Activated CD4-positive, alpha-beta memory T cell treated with anti-CD3 and anti-CD28 coated beads for 36 hours (primary cell): ENCODE results near the gene STIM2. TPM values are rescaled to one million over a fixed set of nuclear protein-coding genes. Genes with fewer than 3 reads are reported as not detected.
A peak's percentile ranks its signal among the peaks of the same experiment; 100 is the strongest.
"Not testable (repeated sequence)": the region's sequence is repeated elsewhere in the genome, so short reads cannot be mapped to it uniquely, and the experiment has no call there.

Experiments
- CTCF ChIA-PET: fragments of 350-600 bp; sonication (Branson Sonifier 250); formaldehyde crosslinking; loops from one replicate; lab custom pipeline; 2021; ENCODE audit warnings: antibody characterized with exemption, inconsistent platforms; lab: Charles Lee
- POLR2A ChIA-PET: fragments of 350-600 bp; sonication (Branson Sonifier 250); formaldehyde crosslinking; loops from one replicate; lab custom pipeline; 2021; ENCODE audit warnings: antibody characterized with exemption; lab: Charles Lee
- DNase-seq: peaks from one replicate; pipeline ENCODE4 v3.0.0-alpha.2; 2020
- H3K27ac Mint-ChIP-seq: one replicate; pipeline ENCODE4 v1.8.0; 2021; ENCODE audit warnings: mixed read lengths
- H3K27me3 Mint-ChIP-seq: one replicate; pipeline ENCODE4 v1.8.0; 2021; ENCODE audit warnings: mixed read lengths
- H3K36me3 Mint-ChIP-seq: one replicate; pipeline ENCODE4 v1.8.0; 2021; ENCODE audit warnings: mixed read lengths
- H3K4me1 Mint-ChIP-seq: one replicate; pipeline ENCODE4 v1.8.0; 2021; ENCODE audit warnings: low read depth, mixed read lengths
- H3K4me3 Mint-ChIP-seq: one replicate; pipeline ENCODE4 v1.8.0; 2021; ENCODE audit warnings: mild to moderate bottlenecking, mixed read lengths
- H3K9me3 Mint-ChIP-seq: one replicate; pipeline ENCODE4 v1.8.0; 2021; ENCODE audit warnings: mixed read lengths
- intact Hi-C: fragments of 100-400 bp; cut with micrococcal nuclease; formaldehyde crosslinking; loops from one replicate; pipeline ENCODE4 v1.15.1; 2023
- total RNA-seq, 2 experiments: library from RNA; stranded (reverse); gene quantifications; one replicate each; pipeline ENCODE4 v1.2.3, GENCODE V29; 2021

STIM2 gene
- total RNA-seq: 10 to 100 TPM; 37.8 to 40.6 TPM

DNA sequence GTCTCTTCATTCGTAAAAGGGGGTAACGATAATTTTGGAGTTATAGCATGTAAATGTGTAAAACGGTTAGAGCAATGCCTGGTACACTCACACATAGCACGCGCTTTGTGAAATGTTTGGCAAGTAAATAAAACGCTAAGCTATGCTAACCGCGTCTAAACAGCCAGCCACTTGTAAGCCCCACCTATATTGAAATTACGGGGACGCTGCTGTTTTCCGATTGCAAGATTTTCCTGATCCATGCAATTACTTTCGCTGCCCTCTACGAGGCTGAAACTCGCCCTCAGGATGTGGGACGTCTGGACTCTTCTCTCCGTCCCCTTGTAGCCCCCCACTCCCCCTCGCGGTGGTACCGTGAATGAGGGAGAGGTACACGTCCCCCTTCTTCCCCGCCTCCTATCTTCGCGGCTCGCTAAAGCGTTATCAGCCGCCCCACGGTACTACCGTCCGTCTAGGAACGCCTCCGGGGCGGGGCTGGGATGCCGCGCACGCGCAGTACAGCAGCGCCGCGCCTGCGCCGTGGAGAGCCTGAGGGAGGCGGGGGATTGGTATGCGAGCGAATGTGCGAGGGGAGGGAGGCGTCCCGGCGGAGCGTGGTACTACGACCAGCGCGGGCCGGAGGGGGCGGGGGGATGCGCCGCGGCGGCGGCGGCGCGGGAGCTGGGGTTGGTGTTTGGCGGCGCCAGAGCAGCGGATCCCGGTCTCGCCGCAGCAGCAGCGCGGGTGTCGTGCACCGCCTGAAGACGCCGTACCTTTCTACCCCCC, at the start of gene STIM2:
STIM2 (plus strand) TSS at position 685 of the 765 bp plus-strand sequence.
- POLR2A ChIA-PET: interaction anchor here (0.6 to 4.3 kb wide), 15 partner anchors 13 to 663 kb away, joined by 3 to 72 read pairs (median 5); partner anchors contain the start of genes RBPJ and TBC1D19
- no peaks in the 10 kb centered on the region for H3K27me3 Mint-ChIP-seq
- intact Hi-C loops: loop anchor here (1.0 to 10.0 kb wide), 6 partner anchors 114 to 1626 kb away; partner anchors contain the start of genes PI4K2B and SMIM20

DNA sequence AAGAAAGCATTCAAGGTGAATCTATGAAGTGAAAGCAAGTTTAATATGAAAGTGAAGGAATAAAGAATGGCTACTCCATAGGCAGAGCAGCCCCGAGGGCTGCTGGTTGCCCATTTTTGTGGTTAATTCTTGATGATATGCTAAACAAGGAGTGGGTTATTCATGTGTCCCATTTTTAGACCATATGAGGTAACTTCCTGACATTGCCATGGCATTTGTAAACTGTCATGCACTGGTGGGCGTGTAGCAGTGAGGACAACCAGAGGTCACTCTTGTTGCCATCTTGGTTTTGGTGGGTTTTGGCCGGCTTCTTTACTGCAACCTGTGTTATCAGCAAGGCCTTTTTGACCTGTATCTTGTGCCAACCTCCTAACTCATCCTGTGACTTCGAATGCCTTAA, 49.1 kb upstream of the STIM2 start:
- DNase-seq, intact Hi-C loops, H3K36me3 Mint-ChIP-seq, POLR2A ChIA-PET, H3K27me3 Mint-ChIP-seq, H3K9me3 Mint-ChIP-seq, CTCF ChIA-PET, H3K4me3 Mint-ChIP-seq, H3K27ac Mint-ChIP-seq: not testable (repeated sequence)
- peaks cover 12% of the 10 kb centered on the region for H3K4me1 Mint-ChIP-seq

More for the DNA sequence above, at the start of gene STIM2:
- CTCF ChIA-PET: interaction anchor here (0.7 to 3.3 kb wide), 9 partner anchors 13 to 152 kb away, joined by 3 to 25 read pairs (median 5); no protein-coding TSS in a partner anchor
- Mint-ChIP-seq H3K27ac (peak within 1 kb of the TSS; percentile 94), H3K9me3 (no peaks in the 10 kb centered on the region), H3K36me3 (peaks cover 2% of the 10 kb centered on the region), H3K4me3 (peak within 1 kb of the TSS; percentile 99), H3K4me1 (peaks cover 44% of the 10 kb centered on the region)
- peak; percentile 99 for DNase-seq

DNA sequence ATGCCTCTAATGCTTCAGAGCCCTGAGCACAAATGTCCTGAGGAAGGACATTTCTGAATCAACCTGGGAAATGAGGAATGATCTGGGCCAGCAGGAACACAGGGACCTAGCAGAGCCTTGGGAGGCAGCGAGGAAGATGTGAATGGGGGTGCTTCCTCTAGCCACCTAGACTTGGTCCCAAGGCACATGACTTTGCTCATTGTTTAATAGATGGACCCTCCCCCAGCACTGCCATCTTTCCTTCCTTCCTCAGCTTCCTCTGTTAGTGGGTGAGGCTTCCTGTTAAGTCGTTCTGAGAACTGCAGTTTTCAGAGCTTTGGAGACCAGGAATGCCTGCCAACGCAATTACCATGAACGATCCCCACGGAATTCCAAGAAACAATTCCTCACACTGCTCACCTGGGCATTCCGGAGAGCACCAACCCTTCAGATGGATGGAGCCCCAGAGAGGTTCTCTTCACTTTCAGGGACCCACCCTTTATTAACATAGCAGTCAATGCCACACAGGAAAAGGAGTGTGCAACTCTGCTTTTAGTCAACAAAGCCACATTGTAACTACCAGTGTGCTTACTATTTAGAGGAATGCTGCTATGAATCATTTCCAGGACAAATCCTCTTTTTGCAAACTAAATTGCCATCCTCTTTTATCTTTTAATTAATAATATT, 48.5 kb upstream of the STIM2 start:
- H3K27ac Mint-ChIP-seq: peak overlapping the region; percentile 32
- H3K27me3 Mint-ChIP-seq: no peaks in the 10 kb centered on the region
- peaks cover 12% of the 10 kb centered on the region for H3K4me1 Mint-ChIP-seq
- peaks cover 8% of the 10 kb centered on the region for H3K9me3 Mint-ChIP-seq
- POLR2A ChIA-PET: no interaction called here
- DNase-seq: no peak
- CTCF ChIA-PET: no interaction called here
- H3K4me3 Mint-ChIP-seq: no peak overlapping the region
- intact Hi-C loops: no loop called here
- H3K36me3 Mint-ChIP-seq: no peaks in the 10 kb centered on the region

DNA sequence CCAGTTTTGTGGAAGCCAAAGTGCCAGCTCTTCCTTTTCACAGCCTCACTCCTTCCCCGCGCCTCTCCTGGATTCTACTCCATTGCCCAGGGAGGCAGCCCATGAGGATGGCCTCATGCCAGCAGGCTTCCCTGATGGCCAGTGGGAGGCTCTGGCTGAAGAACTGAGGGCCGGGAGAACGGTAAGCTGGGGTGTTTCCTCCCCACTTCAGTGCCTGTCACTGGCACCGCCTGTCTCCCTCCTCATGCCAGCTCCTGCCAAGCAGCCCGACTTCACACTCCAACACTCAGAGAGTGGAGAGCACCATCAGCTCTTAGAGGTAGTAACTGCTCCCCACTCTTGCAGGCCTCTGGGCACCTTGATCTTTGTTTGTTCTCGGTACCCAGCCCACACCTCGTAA, 46.9 kb upstream of the STIM2 start:
- H3K36me3 Mint-ChIP-seq: no peaks in the 10 kb centered on the region
- no peak for DNase-seq
- no peaks in the 10 kb centered on the region for H3K27me3 Mint-ChIP-seq
- no peak overlapping the region for H3K4me3 Mint-ChIP-seq
- peaks cover 12% of the 10 kb centered on the region for H3K4me1 Mint-ChIP-seq
- peaks cover 8% of the 10 kb centered on the region for H3K9me3 Mint-ChIP-seq
- intact Hi-C loops: no loop called here
- no peak overlapping the region for H3K27ac Mint-ChIP-seq
- POLR2A ChIA-PET: no interaction called here
- CTCF ChIA-PET: no interaction called here

DNA sequence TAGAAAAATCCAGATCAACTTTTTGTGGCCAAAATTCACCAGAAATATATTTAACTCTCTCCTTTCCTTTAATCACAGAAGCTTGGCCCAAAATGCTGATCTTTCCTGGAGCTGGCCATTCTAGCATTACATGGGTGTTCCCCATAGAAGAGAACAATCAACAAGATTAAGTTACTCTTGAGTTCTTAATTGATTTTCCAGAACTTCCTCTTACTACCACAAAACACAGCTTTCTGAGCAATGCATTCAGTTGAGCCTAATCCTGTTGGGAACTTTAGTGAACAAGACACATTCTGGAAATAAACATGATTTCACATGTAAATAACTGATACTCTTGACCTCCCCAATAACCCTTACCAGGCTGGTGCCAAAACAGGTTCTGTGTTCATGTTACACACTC, 45.4 kb upstream of the STIM2 start:
- Mint-ChIP-seq H3K36me3 (no peaks in the 10 kb centered on the region), H3K9me3 (peaks cover 9% of the 10 kb centered on the region), H3K27me3 (no peaks in the 10 kb centered on the region), H3K4me1 (peaks cover 12% of the 10 kb centered on the region), H3K4me3 (no peak overlapping the region), H3K27ac (no peak overlapping the region)
- DNase-seq: no peak
- CTCF ChIA-PET: no interaction called here
- POLR2A ChIA-PET: no interaction called here
- intact Hi-C loops: no loop called here

DNA sequence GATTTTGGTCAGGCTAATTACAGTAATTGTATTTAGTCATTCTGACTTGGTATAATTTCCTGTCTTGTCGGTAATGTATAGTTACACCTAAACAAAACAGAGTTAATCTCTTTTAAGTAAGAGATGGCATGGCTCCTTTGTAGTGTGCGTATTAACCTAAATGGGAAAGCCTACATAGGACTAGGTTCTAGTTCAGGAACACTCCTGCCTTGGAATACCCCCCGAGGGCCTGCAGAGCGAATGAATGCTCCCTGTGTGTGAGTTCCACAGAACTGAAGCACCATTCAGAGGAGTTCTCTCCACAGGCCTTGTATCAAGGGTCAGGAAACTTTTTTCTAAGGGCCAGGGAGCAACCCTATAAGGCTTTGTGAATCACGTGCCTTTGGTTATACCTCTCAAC, 44.9 kb upstream of the STIM2 start:
- peaks cover 8% of the 10 kb centered on the region for H3K9me3 Mint-ChIP-seq
- no peak overlapping the region for H3K27ac Mint-ChIP-seq
- intact Hi-C loops: no loop called here
- H3K36me3 Mint-ChIP-seq: no peaks in the 10 kb centered on the region
- no peak overlapping the region for H3K4me3 Mint-ChIP-seq
- H3K4me1 Mint-ChIP-seq: peaks cover 12% of the 10 kb centered on the region
- ChIA-PET CTCF (no interaction called here), POLR2A (no interaction called here)
- H3K27me3 Mint-ChIP-seq: no peaks in the 10 kb centered on the region
- no peak for DNase-seq

DNA sequence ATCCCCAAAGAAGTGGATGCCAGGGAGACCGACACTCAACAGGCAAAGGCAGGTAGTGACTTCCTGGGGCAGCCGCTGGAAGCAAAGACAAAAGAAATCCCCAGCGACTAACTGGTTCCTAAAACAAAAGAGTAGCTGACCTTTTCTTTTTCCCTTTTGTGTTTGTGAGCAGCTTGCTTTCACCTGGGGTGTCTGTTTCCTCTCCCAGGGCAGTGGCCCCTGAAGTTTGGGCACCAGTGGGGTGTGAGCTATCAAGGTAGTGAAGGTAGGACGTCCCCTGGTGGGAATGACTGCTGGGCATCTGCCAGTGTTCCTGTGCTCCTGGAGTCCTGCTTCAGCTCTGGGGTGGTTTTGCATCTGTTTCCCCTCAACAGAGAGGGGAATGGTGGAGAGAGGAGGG, 41.6 kb upstream of the STIM2 start:
- H3K27ac Mint-ChIP-seq: no peak overlapping the region
- H3K9me3 Mint-ChIP-seq: peaks cover 17% of the 10 kb centered on the region
- DNase-seq: no peak
- peaks cover 8% of the 10 kb centered on the region for H3K36me3 Mint-ChIP-seq
- peaks cover 12% of the 10 kb centered on the region for H3K4me1 Mint-ChIP-seq
- intact Hi-C loops: no loop called here
- H3K4me3 Mint-ChIP-seq: no peak overlapping the region
- ChIA-PET CTCF (no interaction called here), POLR2A (interaction anchor here (1.3 kb wide), 1 partner anchor 10 kb away, joined by 4 read pairs; no protein-coding TSS in a partner anchor)
- H3K27me3 Mint-ChIP-seq: no peaks in the 10 kb centered on the region

DNA sequence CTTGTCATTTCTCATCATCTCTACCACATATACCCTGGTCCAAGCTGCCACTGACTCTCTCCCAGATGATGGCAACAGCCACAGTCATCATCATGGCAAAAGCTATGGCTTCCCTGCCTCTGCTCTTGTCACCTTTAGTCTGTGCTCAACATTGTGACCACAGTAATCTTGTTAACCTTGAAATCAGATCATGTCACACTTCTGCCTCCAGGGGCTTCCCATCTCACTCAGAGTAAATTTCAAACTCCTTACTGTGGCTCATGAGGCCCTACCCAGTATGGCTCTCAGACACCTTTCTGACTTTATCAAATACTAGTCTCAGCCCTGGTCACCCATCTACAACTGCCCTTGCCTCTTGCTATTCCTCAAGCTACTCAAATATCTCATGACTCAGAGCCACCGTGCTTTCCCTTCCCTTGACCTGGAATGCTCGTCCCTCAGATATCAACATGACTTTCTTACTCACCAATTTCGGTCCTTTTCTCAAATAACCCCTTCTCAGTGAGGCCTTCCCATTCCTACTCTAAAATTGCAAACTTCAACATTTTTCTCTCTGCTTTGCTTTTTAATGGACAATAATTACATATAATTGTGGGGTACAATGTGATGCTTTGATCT, 41.1 kb upstream of the STIM2 start:
- H3K4me1 Mint-ChIP-seq: peaks cover 12% of the 10 kb centered on the region
- H3K27me3 Mint-ChIP-seq: no peaks in the 10 kb centered on the region
- DNase-seq: no peak
- ChIA-PET POLR2A (interaction anchor here (1.3 kb wide), 1 partner anchor 10 kb away, joined by 4 read pairs; no protein-coding TSS in a partner anchor), CTCF (no interaction called here)
- H3K4me3 Mint-ChIP-seq: no peak overlapping the region
- peaks cover 17% of the 10 kb centered on the region for H3K9me3 Mint-ChIP-seq
- no peak overlapping the region for H3K27ac Mint-ChIP-seq
- peaks cover 8% of the 10 kb centered on the region for H3K36me3 Mint-ChIP-seq
- intact Hi-C loops: no loop called here

DNA sequence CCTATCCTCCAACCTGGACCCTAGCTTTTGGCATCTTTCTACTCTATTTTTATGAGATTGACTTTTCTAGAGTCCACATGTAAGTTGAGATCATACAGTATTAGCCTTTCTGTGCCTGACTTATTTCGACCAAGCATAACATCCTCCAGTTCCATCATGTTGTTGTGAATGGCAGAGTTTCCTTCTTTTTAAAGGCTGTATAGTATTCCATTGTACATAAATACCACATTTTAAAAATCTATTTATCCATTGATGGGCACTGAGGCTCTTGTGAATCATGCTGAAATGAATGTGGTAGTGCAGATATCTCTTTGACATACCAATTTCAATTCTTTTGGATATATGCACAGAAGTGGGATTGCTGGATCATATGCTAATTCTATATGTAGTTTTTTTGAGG, 40.3 kb upstream of the STIM2 start:
- ChIA-PET CTCF (no interaction called here), POLR2A (no interaction called here)
- DNase-seq: no peak
- H3K4me1 Mint-ChIP-seq: peaks cover 12% of the 10 kb centered on the region
- H3K36me3 Mint-ChIP-seq: peaks cover 8% of the 10 kb centered on the region
- peaks cover 17% of the 10 kb centered on the region for H3K9me3 Mint-ChIP-seq
- no peak overlapping the region for H3K4me3 Mint-ChIP-seq
- no peak overlapping the region for H3K27ac Mint-ChIP-seq
- intact Hi-C loops: no loop called here
- no peaks in the 10 kb centered on the region for H3K27me3 Mint-ChIP-seq

DNA sequence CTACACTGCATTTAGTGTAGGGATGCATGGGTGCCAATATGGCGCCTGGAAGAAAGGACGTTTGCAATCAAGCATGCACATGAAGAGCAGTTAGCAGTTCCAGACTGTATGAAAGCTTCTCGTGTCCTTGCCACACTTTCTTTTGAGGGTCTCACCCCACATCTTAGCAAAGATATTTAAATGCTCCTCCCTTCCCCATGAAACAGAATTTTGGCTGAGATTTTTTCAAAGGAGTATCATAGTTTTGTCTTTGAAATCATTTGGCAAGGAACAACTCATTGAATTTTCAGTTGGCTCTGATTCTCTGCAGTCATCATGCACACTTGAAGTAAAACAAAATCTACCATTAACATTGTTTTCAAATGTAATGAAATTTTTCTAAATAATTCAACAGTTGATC, 39.6 kb upstream of the STIM2 start:
- Mint-ChIP-seq H3K9me3 (peaks cover 17% of the 10 kb centered on the region), H3K36me3 (peaks cover 8% of the 10 kb centered on the region), H3K27me3 (no peaks in the 10 kb centered on the region), H3K27ac (no peak overlapping the region), H3K4me3 (no peak overlapping the region), H3K4me1 (peaks cover 12% of the 10 kb centered on the region)
- intact Hi-C loops: no loop called here
- POLR2A ChIA-PET: no interaction called here
- no peak for DNase-seq
- CTCF ChIA-PET: no interaction called here

DNA sequence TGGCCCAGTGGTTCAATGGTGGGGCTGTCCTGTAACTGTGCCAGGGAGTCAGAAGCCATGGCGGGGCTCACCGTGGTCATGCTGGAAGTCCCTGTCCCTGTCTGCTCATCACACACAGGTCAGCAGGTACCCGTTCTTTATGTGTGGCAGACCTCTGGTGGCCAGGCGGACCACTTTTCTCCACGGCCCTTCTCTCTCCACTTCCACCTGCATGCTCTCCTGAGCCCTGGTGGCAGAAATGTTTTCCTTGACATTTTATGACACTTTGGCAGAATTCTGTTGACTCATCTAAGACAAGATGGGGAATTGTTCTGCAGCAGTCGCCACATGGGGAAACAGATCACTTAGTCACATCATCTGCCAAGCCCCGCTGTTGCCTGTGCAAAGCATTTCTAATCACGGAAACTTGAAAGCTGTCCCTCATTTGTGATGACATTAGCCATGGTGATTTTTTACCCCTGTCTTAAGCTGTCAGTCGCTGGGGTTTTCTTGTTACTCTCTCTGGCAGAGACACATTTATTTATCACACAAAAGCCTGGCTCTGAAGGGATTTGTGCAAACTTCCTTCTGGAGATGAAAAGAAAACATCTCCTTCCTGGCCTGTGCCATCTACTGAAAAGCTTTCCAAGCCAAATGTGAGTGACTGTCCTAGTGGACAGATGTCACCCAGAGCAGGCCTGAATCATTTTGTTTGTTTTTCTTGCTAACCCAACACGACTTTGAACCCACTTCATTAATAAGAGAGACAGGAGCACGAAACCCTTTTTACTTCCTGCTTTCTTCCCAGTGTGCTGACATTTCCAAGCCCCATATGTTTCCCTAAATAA, 38.8 kb upstream of the STIM2 start:
- peaks cover 12% of the 10 kb centered on the region for H3K4me1 Mint-ChIP-seq
- no peak overlapping the region for H3K27ac Mint-ChIP-seq
- DNase-seq: no peak
- ChIA-PET CTCF (no interaction called here), POLR2A (no interaction called here)
- no peaks in the 10 kb centered on the region for H3K27me3 Mint-ChIP-seq
- H3K9me3 Mint-ChIP-seq: peaks cover 17% of the 10 kb centered on the region
- H3K36me3 Mint-ChIP-seq: peaks cover 8% of the 10 kb centered on the region
- intact Hi-C loops: no loop called here
- no peak overlapping the region for H3K4me3 Mint-ChIP-seq
